Measurements from ENCODE around the gene CCL23. TPM values are rescaled to one million over a fixed set of nuclear protein-coding genes. Genes with fewer than 3 reads are reported as not detected.

CCL23 gene
- not detected in 2 replicates for total RNA-seq (2014; rRNA removed; shearing (Covaris generic))

DNA sequence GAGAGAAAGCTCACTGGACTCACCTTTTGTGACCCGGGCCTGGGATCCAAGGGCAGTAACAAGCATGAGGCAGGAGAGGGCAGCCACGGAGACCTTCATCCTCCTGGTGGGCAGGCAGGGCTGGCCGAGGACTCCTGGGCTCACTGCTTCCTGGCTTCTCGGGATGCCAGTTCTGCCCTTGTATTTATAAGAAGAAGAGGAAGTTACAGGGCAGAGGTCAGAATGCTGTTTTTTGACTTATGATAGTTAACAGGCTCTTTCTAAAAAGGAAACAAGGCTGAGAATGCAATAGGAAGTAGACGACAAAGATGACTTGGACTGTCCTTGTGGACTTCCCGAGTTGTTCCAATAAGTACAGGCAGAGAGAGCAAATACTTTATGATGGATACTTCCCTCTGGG lies at the start of gene CCL23:
CCL23 (minus strand) TSS at position 174 of the 400 bp plus-strand sequence; CDS start at position 99, 75 bp downstream.

GRCh38 chr17:36063786-36064541 lies 46.2 kb upstream of the CCL23 start, which contains the start of gene CCL18:
Gene CCL18 (plus strand): TSS chr17:36064272. CDS start chr17:36064343, 71 bp downstream.

DNA sequence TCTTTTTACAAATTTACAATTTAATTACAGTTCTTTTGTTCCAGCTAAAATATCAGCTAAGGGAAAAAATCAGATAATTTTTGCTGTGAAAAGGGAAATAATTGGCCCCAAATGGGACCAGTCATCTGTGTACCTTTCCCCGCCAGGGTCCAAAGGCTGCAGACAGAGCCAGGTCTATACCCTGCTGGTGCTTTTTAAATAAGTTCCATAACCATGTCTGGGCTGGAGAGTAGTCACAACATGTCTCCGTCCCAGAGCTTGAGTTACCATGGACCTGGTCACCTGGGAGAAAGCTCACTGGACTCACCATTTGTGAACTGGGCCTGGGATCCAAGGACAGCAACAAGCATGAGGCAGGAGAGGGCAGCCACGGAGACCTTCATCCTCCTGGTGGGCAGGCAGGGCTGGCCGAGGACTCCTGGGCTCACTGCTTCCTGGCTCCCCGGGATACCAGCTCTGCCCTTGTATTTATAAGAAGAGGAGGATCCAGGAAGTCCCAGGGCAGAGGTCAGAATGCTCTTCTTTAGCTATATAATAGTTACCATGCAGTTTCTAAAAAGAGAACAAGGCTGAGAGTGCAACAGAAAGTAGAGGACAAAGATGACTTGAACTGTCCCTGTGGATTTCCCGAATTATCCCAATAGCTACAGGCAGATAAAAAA lies 16.5 kb downstream of the CCL23 start, which contains the start of gene CCL15:
CCL15 (minus strand) TSS at position 444 of the 662 bp plus-strand sequence; CDS start at position 383, 61 bp downstream.

GRCh38 chr17:35986643-35987042 lies 31.1 kb downstream of the CCL23 start, which contains the start of gene CCL14:
Gene CCL14 (minus strand): TSS chr17:35986729. CDS start chr17:35986649, 80 bp downstream.

DNA sequence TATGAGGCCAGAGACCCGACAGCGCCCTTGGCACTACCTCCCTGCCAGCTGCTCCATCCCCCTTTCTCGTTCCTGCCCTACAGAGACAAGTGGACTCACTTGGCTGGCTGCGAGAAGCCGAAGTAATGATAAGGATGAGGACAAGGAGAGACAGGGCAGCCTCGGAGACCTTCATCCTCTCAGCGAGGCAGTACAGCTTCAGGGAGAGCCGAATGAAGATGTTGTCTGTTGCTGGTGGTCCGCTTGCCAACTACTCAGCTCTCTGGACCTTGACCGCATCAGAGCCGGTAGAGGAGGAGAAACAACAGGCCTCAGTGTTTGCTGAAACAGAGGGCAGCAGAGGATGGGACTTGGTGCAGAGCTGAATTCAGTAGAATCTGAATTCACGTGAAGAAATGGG lies 36.5 kb downstream of the CCL23 start, which contains the start of gene CCL16:
CCL16 (minus strand) TSS at position 252 of the 400 bp plus-strand sequence; CDS start at position 175, 77 bp downstream.

Other genes starting within 250 kb of the CCL23 start
- gene MMP28, start 222.3 kb downstream of the CCL23 start, total RNA-seq (2014; rRNA removed; shearing (Covaris generic)) = not detected in 2 replicates
- 61.1 and 63.6 TPM in 2 replicates for gene TAF15, start 208.5 kb downstream of the CCL23 start, total RNA-seq (2014; rRNA removed; shearing (Covaris generic))
- not detected in 2 replicates for gene HEATR9, start 149.1 kb downstream of the CCL23 start, total RNA-seq (2014; rRNA removed; shearing (Covaris generic))
- not detected in 2 replicates for gene CCL5, start 137.6 kb downstream of the CCL23 start, total RNA-seq (2014; rRNA removed; shearing (Covaris generic))
- gene RDM1, start 87.2 kb downstream of the CCL23 start, total RNA-seq (2014; rRNA removed; shearing (Covaris generic)) = 3.1 and 4.3 TPM in 2 replicates
- gene LYZL6, start 74.3 kb downstream of the CCL23 start, total RNA-seq (2014; rRNA removed; shearing (Covaris generic)) = not detected in 2 replicates
- not detected in 2 replicates for gene CCL16, start 36.5 kb downstream of the CCL23 start, total RNA-seq (2014; rRNA removed; shearing (Covaris generic))
- gene CCL14, start 31.2 kb downstream of the CCL23 start, total RNA-seq (2014; rRNA removed; shearing (Covaris generic)) = not detected in 2 replicates
- gene CCL15, start 16.4 kb downstream of the CCL23 start, total RNA-seq (2014; rRNA removed; shearing (Covaris generic)) = not detected in 2 replicates
- not detected in 2 replicates for gene CCL18, start 46.3 kb upstream of the CCL23 start, total RNA-seq (2014; rRNA removed; shearing (Covaris generic))
- not detected in 2 replicates for gene CCL3, start 72.2 kb upstream of the CCL23 start, total RNA-seq (2014; rRNA removed; shearing (Covaris generic))
- 0.72 TPM in 1 of 2 replicates, not detected in the other for gene CCL4, start 85.9 kb upstream of the CCL23 start, total RNA-seq (2014; rRNA removed; shearing (Covaris generic))
- 2.1 and 2.3 TPM in 2 replicates for gene TBC1D3B, start 158.7 kb upstream of the CCL23 start, total RNA-seq (2014; rRNA removed; shearing (Covaris generic))
- gene CCL3L1, start 178.8 kb upstream of the CCL23 start, total RNA-seq (2014; rRNA removed; shearing (Covaris generic)) = not detected in 2 replicates
- not detected in 2 replicates for gene CCL4L2, start 193.1 kb upstream of the CCL23 start, total RNA-seq (2014; rRNA removed; shearing (Covaris generic))
- not detected in 2 replicates for gene TBC1D3I, start 246.6 kb upstream of the CCL23 start, total RNA-seq (2014; rRNA removed; shearing (Covaris generic))

All from A375 (cell line).